GM21737 (cell line): ENCODE results near the gene OR56A1.

Experiments used
- ATAC-seq: cut with Tn5 transposase; IDR thresholded peaks from one replicate; pipeline ENCODE4 v1.9.1; 2021; ENCODE audit warnings: mild to moderate bottlenecking, moderate library complexity; ENCODE audit not compliant: unreplicated experiment

OR56A1 gene

DNA sequence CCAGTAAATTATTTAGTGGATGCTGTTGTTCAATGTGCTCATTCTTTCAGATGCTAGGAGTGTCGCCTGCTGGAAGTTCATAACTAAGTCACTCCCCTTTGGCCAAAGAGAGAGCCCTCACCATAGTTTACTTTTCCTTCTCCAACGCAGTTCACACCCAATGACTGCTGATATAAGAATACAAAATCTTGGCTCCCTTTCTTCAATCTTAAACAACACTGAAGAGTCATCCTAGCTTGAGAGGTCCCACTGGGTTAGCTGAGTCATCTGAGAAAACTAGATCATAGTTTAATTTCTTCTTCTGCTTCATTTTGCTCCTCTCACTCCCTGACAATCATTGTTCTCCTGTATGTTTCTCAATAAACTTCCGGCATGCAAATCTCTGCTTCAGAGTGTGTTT is 38.4 kb downstream of the OR56A1 start:
- no peak for ATAC-seq

DNA sequence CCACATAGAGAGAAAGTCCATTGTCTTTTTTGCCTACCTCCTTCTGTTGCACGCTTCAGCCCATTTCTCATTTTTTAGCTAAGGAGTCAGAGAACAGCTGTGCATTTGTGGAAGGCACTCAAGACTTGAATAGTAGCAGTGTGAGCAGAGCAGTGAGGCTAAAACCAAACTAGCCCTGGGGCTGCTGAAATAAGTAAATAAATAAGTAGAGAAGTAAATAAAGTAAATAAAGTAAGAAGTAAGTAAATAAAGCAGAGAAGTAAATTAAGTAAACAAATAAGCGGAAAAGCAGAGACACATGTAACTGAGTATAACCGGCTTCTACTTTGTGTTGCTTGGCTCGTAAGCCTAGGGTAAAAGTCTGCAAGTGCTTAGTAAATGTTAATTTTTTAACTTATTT is 41.4 kb downstream of the OR56A1 start:
- ATAC-seq: no peak

GRCh38 chr11:5986885-5987284 is 43.7 kb downstream of the OR56A1 start, which contains the start of gene OR52L1:
Gene OR52L1 (minus strand): TSS chr11:5986985. CDS start chr11:5986930, 55 bp downstream.
- ATAC-seq: no peak

DNA sequence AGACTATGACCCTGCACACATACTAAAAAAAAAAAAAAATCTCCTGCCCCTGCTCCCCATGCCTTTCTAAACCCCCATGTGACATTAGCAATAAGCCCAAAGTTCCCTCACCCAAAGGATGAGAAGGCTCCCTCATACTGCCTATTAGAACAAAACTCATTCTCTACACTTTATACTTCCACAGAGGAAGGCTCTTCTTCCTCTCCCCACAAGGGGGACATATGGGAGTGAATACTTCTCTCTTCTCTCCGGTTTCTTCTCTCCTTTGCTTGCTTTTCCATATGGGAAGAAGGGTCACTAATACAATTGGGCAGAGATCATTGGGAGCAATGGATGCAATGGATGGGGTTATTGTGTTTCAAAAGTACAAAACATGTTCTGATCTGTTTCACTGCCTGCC is 47.1 kb downstream of the OR56A1 start:
- no peak for ATAC-seq

GRCh38 chr11:5973530-5973929 is 57.0 kb downstream of the OR56A1 start:
- ATAC-seq: no peak
